A549 (cell line): ENCODE data around the gene SLC39A3. TPM values are rescaled to one million over a fixed set of nuclear protein-coding genes. Genes with fewer than 3 reads are reported as not detected.

Source experiments
- ATAC-seq, 2 experiments: fragments of 200-7000 bp in 1 of 2; fragments of >200 bp in 1 of 2; cut with Nextera tagmentation in 1 of 2; cut with Tn5 transposase in 1 of 2; 3 replicates each; pipeline versions ENCODE4 v1.8.0 to v1.9.1; 2018 to 2020; ENCODE audit warnings: mild to moderate bottlenecking in 1 of 2, moderate library complexity in 1 of 2
- CTCF ChIA-PET: fragments of 300-600 bp; sonication (Branson Sonifier 250); formaldehyde crosslinking; extraction: SDS; loops from one replicate; lab custom pipeline; 2021; ENCODE audit warnings: antibody characterized with exemption, inconsistent platforms; lab: Yijun Ruan, JAX
- POLR2A ChIA-PET: fragments of 350-600 bp; formaldehyde crosslinking; extraction: SDS; loops from one replicate; lab custom pipeline; 2021; ENCODE audit warnings: antibody characterized with exemption, inconsistent platforms; lab: Yijun Ruan, JAX
- DNase-seq, 2 experiments: peaks; one replicate each; pipeline versions ENCODE4 v3.0.0 to v3.0.0-alpha.2; 2011 to 2016; ENCODE audit warnings: low read depth in 1 of 2, low spot score in 1 of 2
- FAIRE-seq: peaks from 2 replicates; lab custom pipeline; 2011; peaks lifted over from hg19 to GRCh38; lab: Jason Lieb, UNC
- H3K27ac ChIP-seq, 2 experiments: fragments of >200 bp; sonication (Bioruptor Twin); formaldehyde crosslinking; 3 replicates each; pipeline ENCODE4 v1.5.1; 2016 to 2017
- H3K4me1 ChIP-seq: fragments of >200 bp; sonication (Bioruptor Twin); formaldehyde crosslinking; 3 replicates; pipeline ENCODE4 v1.6.1; 2016
- H3K4me2 ChIP-seq: fragments of >200 bp; sonication (Bioruptor Twin); formaldehyde crosslinking; 3 replicates; pipeline ENCODE4 v1.6.1; 2016
- H3K4me3 ChIP-seq: fragments of >200 bp; sonication (Bioruptor Twin); formaldehyde crosslinking; 3 replicates; pipeline ENCODE4 v1.5.1; 2016
- H3K9me3 ChIP-seq: fragments of >200 bp; sonication (Bioruptor Twin); formaldehyde crosslinking; 3 replicates; pipeline ENCODE4 v1.6.1; 2016
- BCL3 ChIP-seq: fragments of >200 bp; sonication (Bioruptor Twin); formaldehyde crosslinking; IDR thresholded peaks from 3 replicates; pipeline ENCODE4 v1.6.1; 2016
- CEBPB ChIP-seq, 2 experiments: fragments of >200 bp in 1 of 2; sonication (Bioruptor Twin) in 1 of 2; formaldehyde crosslinking in 1 of 2; IDR thresholded peaks; 2 replicates each; pipeline ENCODE4 v1.6.1; 2012 to 2016
- CHD4 ChIP-seq: fragments of 200-600 bp; sonication (generic); IDR thresholded peaks from 2 replicates; pipeline ENCODE4 v1.6.1; 2016; ENCODE audit warnings: antibody characterized with exemption, mild to moderate bottlenecking, borderline replicate concordance
- CTCF ChIP-seq: fragments of >200 bp; sonication (Bioruptor Twin); formaldehyde crosslinking; IDR thresholded peaks from 3 replicates; pipeline ENCODE4 v1.5.1; 2016
- E2F6 ChIP-seq: IDR thresholded peaks from 2 replicates; pipeline ENCODE4 v1.6.1; 2012; ENCODE audit warnings: low read depth, borderline replicate concordance
- EHMT2 ChIP-seq: fragments of 200-600 bp; sonication (generic); IDR thresholded peaks from 2 replicates; pipeline ENCODE4 v1.6.1; 2016; ENCODE audit warnings: antibody characterized with exemption, low read depth, mild to moderate bottlenecking, moderate library complexity
- ESRRA ChIP-seq: fragments of 150-350 bp; IDR thresholded peaks from 2 replicates; pipeline ENCODE4 v1.6.1; 2014; ENCODE audit warnings: mild to moderate bottlenecking, low read length, borderline replicate concordance
- HDAC2 ChIP-seq: fragments of 200-600 bp; sonication (generic); IDR thresholded peaks from 2 replicates; pipeline ENCODE4 v1.6.1; 2016
- HEYL ChIP-seq: fragments of 250-450 bp; sonication (Bioruptor Pico); IDR thresholded peaks from 2 replicates; pipeline ENCODE4 v1.8.0; 2021; ENCODE audit warnings: mild to moderate bottlenecking, moderate library complexity
- HOXB13 ChIP-seq: fragments of 250-450 bp; sonication (Bioruptor Pico); IDR thresholded peaks from 2 replicates; pipeline ENCODE4 v1.5.0; 2020; ENCODE audit warnings: low read depth, mild to moderate bottlenecking, moderate library complexity
- JUN ChIP-seq, 2 experiments: fragments of >200 bp; sonication (Bioruptor Twin); formaldehyde crosslinking; IDR thresholded peaks; 2 replicates in 1 of 2; 3 replicates in 1 of 2; pipeline ENCODE4 v1.6.1; 2016 to 2017
- MAX ChIP-seq: IDR thresholded peaks from 2 replicates; pipeline ENCODE4 v1.6.1; 2012
- MAZ ChIP-seq: fragments of 150-350 bp; IDR thresholded peaks from 2 replicates; pipeline ENCODE4 v1.6.1; 2014; ENCODE audit warnings: antibody characterized with exemption, low read depth, low read length, borderline replicate concordance
- PHF8 ChIP-seq: fragments of 200-600 bp; sonication (generic); IDR thresholded peaks from 2 replicates; pipeline ENCODE4 v1.6.1; 2016; ENCODE audit warnings: low read depth, mild to moderate bottlenecking, antibody characterized with exemption, moderate library complexity, borderline replicate concordance
- POLR2A ChIP-seq: IDR thresholded peaks from 2 replicates; pipeline ENCODE4 v1.6.1; 2012; ENCODE audit warnings: mild to moderate bottlenecking, low read length
- RAD21 ChIP-seq, 2 experiments: fragments of >200 bp in 1 of 2; sonication (Bioruptor Twin) in 1 of 2; formaldehyde crosslinking in 1 of 2; IDR thresholded peaks in 1 of 2; conservative IDR thresholded peaks in 1 of 2; 2 replicates in 1 of 2; 3 replicates in 1 of 2; pipeline ENCODE4 v1.6.1; 2012 to 2018; ENCODE audit warnings: inconsistent platforms in 1 of 2
- RARB ChIP-seq: fragments of 250-450 bp; sonication (Bioruptor Pico); IDR thresholded peaks from 2 replicates; pipeline ENCODE4 v1.8.0; 2021; ENCODE audit warnings: mild to moderate bottlenecking, moderate library complexity
- RCOR1 ChIP-seq: fragments of 150-350 bp; IDR thresholded peaks from 2 replicates; pipeline ENCODE4 v1.6.1; 2014; ENCODE audit warnings: antibody characterized with exemption, low read length, low read depth
- REST ChIP-seq: fragments of 200-600 bp; sonication (generic); IDR thresholded peaks from 2 replicates; pipeline ENCODE4 v1.6.1; 2016; ENCODE audit warnings: antibody characterized with exemption, mild to moderate bottlenecking, moderate library complexity
- SREBF2 ChIP-seq: fragments of 450-650 bp; IDR thresholded peaks from 2 replicates; pipeline ENCODE4 v1.6.1; 2014; ENCODE audit warnings: mild to moderate bottlenecking, moderate library complexity
- ZFP36 ChIP-seq: fragments of 450-650 bp; IDR thresholded peaks from 2 replicates; pipeline ENCODE4 v1.6.1; 2014; ENCODE audit warnings: borderline replicate concordance; ENCODE audit not compliant: partially characterized antibody
- WGBS: methylation state at CpG from one replicate; pipeline ENCODE4 v1.1.6; 2017; ENCODE audit errors: missing lambda C conversion rate; 5-methylcytosine and 5-hydroxymethylcytosine counted together
- polyA plus RNA-seq, 4 experiments: library from polyadenylated mRNA; depleted of rRNA in 3 of 4; stranded (reverse); fragments of >200 nt; fragmentation: RNase III in 1 of 4; extraction: RNeasy Plus Mini Kit Qiagen cat#74134 plus additional on column Dnase treatment in 1 of 4; gene quantifications; 2 replicates in 3 of 4; 3 replicates in 1 of 4; pipeline ENCODE4 v1.2.3, GENCODE V29; 2011 to 2017

The SLC39A3 gene
- polyA plus RNA-seq, 2 of the 4 experiments (the other 2 are of a cell fraction), result 28.3 to 29.6 TPM

- 0% methylated on average over 31 of the region's 78 CpGs for WGBS
- peak; percentile 89 to 93 for ATAC-seq
- POLR2A ChIA-PET, result interaction anchor here (1.7 kb wide), 1 partner anchor 310 kb away, joined by 5 read pairs; the partner anchor contains the start of gene GADD45B
Observed at GRCh38 chr19:2785244-2785997, 45.6 kb upstream of the SLC39A3 start, which contains the start of gene THOP1. Gene THOP1, plus strand, starts transcription at chr19:2785503. Its CDS starts 160 bp downstream, at chr19:2785663.

More at GRCh38 chr19:2785244-2785997, 45.6 kb upstream of the SLC39A3 start, which contains the start of gene THOP1:
- peak; percentile 87 to 97 for DNase-seq
- peak within 1 kb of the TSS; percentile 93 to 98 for H3K27ac ChIP-seq
- H3K9me3 ChIP-seq, result no peaks in the 10 kb centered on the region
- no peak for FAIRE-seq
- peaks cover 17% of the 10 kb centered on the region; the same call in 2 of the 3 replicates for H3K4me1 ChIP-seq
- peak within 1 kb of the TSS; percentile 96 for H3K4me2 ChIP-seq
- CTCF ChIA-PET, result interaction anchor here (2.1 kb wide), 1 partner anchor 34 kb away, joined by 6 read pairs; the partner anchor contains the start of gene ZNF554
- TF ChIP-seq MAZ (no peak), JUN (IDR thresholded peaks at IDR 0.05) (peak in 1 of 2 experiments; percentile 72; a peak in 2 of 5 replicates), ZFP36 (no peak), E2F6 (0 out of 2 replicates have a peak, but pooled peaks have one; percentile 47), EHMT2 (no peak), MAX (peak; percentile 59), HEYL (CRISPR knock-in tag) (no peak), CEBPB (IDR thresholded peaks at IDR 0.05) (no peak), HDAC2 (no peak), CTCF (no peak), CHD4 (no peak), PHF8 (peak; percentile 76), RAD21 (conservative IDR thresholded peaks at IDR 0.05 in 1 of 2, IDR thresholded peaks at IDR 0.05 in 1 of 2) (no peak), POLR2A (peak; percentile 76), REST (no peak), RARB (no peak), HOXB13 (no peak), BCL3 (peak; percentile 19; the same call in 1 of the 3 replicates), ESRRA (no peak), RCOR1 (no peak), SREBF2 (no peak)
- TF ChIP-seq, all 56 proteins: peak for 6
- H3K4me3 ChIP-seq, result peak within 1 kb of the TSS; percentile 90
